NT2/D1 (cell line): ENCODE data around the gene ACOXL.

Experiments used
- DNase-seq: peaks from one replicate; pipeline ENCODE4 v3.0.0-alpha.2; 2011; ENCODE audit warnings: low read depth, low spot score
- H3K27me3 ChIP-seq: 2 replicates; pipeline ENCODE4 v1.6.0; 2011; ENCODE audit warnings: mild to moderate bottlenecking; ENCODE audit not compliant: insufficient read length, insufficient read depth
- H3K36me3 ChIP-seq: 2 replicates; pipeline ENCODE4 v1.6.1; 2011; ENCODE audit warnings: mild to moderate bottlenecking, low read length, mixed read lengths; ENCODE audit not compliant: insufficient read depth, insufficient read length
- H3K4me1 ChIP-seq: 2 replicates; pipeline ENCODE4 v1.5.1; 2011; ENCODE audit not compliant: insufficient read depth, insufficient read length
- H3K4me3 ChIP-seq: 2 replicates; pipeline ENCODE4 v1.5.1; 2011; ENCODE audit warnings: low read depth; ENCODE audit not compliant: insufficient read length
- H3K9ac ChIP-seq: 2 replicates; pipeline ENCODE4 v1.6.0; 2011; ENCODE audit warnings: low read depth; ENCODE audit not compliant: insufficient read length
- H3K9me3 ChIP-seq: 2 replicates; pipeline ENCODE4 v1.5.1; 2011; ENCODE audit warnings: mild to moderate bottlenecking, low read length; ENCODE audit not compliant: insufficient read depth
- SUZ12 ChIP-seq: IDR thresholded peaks from 2 replicates; pipeline ENCODE4 v1.6.1; 2011; ENCODE audit not compliant: insufficient read length, insufficient read depth; ENCODE audit errors: extremely low read depth
- YY1 ChIP-seq: IDR thresholded peaks from 2 replicates; pipeline ENCODE4 v1.6.1; 2011; ENCODE audit not compliant: insufficient read length, insufficient read depth
- ZNF274 ChIP-seq: IDR thresholded peaks from 2 replicates; pipeline ENCODE4 v1.6.1; 2011; ENCODE audit warnings: mild to moderate bottlenecking, low read depth, low read length

Gene ACOXL

DNA sequence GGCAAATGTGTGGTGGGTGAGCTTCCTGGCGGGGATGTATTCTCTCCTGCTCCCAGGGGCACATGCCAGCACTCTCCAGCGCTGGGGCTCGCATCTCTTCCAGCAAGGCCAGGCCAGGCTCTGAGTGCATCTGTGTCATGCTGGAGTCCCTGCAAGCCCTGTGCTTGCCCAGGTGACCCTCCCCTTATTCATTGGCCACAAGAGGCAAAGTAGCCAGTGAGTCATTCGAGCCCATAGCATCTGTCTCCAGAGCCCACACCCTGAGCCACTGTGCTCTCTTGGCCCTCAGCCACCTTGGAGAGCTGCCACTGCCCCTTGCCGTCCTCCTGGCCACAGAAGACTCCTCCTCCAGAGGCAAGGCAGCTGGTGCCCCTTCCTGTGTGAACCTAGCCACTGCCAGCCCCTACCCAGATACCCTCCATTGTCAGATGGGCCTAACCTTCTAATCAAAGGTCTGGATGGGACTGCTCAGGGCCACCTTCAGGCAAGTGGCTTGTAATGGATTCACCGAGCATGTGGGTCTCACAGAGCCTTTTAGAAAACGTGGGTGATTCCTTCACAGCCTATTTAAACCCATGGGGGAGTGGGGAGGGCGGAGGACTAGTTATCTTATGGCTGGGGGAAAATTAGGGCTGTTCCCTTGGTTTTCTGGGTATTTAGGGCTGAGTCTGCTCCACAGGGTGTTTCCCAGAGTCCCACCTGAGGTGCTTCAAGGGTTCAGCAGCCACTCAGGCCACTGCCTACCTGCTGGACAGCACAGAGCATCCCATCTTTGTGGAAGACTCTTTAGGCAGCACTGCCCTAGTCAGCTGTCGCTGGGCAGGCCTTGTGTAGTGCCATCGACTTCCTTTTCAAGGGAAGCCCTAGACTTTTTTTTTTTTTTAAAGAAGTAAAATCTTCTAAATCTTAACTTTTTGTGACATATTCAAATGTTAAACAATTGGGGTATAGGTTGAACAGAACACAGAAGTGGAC, 137.4 kb downstream of the ACOXL start:
- Histone ChIP-seq H3K27me3 (no peaks in the 10 kb centered on the region), H3K9me3 (no peaks in the 10 kb centered on the region), H3K4me3 (no peak overlapping the region), H3K36me3 (no peaks in the 10 kb centered on the region), H3K9ac (no peak overlapping the region), H3K4me1 (peaks cover 21% of the 10 kb centered on the region)
- TF ChIP-seq ZNF274: no peak
- TF ChIP-seq SUZ12: no peak
- no peak for TF ChIP-seq YY1
- no peak for DNase-seq

DNA sequence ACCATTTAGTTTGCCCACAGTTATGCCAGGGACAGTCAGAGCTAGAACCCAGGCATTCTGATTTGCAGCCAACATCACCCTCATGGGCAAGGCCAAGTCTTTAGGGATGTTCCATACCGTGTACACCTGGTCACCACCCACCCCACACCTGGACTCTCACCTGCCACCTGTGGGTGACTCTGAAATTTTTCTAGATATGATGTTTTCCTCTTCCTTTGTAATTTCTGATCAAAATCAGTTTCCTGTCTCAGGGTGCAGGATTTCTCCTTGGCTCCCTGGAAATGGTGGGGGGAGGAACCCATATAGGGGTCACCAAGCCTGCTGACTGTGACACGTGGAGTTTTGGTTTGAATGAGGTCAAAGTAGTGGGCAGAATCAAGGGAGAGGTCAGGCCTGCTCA, 138.2 kb downstream of the ACOXL start:
- Histone ChIP-seq H3K27me3 (no peaks in the 10 kb centered on the region), H3K4me3 (no peak overlapping the region), H3K9ac (no peak overlapping the region), H3K4me1 (peaks cover 21% of the 10 kb centered on the region), H3K9me3 (no peaks in the 10 kb centered on the region), H3K36me3 (no peaks in the 10 kb centered on the region)
- DNase-seq: no peak
- TF ChIP-seq YY1 (no peak), ZNF274 (no peak), SUZ12 (no peak)

DNA sequence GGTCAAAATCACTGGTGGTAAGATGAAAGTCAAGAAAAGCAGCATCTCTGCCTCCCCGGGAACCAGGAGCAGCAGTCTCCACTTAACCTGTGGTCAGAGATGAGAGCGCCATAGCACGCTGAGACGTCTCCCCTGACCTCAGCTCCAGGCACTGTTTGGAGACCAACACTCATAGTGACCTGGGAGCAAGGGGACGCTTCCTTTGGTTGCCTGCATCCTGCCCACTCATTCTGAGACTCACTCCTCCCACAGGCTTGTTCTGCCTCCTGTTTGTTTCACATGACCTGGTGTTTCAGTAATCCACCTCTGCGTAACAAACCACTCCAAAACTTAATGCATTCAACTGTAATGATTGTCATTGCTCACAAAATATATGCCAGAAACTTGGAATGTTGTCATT, 139.3 kb downstream of the ACOXL start:
- TF ChIP-seq YY1: no peak
- TF ChIP-seq ZNF274: no peak
- TF ChIP-seq SUZ12: no peak
- no peak for DNase-seq
- H3K9ac ChIP-seq: no peak overlapping the region
- H3K4me1 ChIP-seq: peaks cover 17% of the 10 kb centered on the region
- no peaks in the 10 kb centered on the region for H3K9me3 ChIP-seq
- no peaks in the 10 kb centered on the region for H3K27me3 ChIP-seq
- no peak overlapping the region for H3K4me3 ChIP-seq
- H3K36me3 ChIP-seq: no peaks in the 10 kb centered on the region

DNA sequence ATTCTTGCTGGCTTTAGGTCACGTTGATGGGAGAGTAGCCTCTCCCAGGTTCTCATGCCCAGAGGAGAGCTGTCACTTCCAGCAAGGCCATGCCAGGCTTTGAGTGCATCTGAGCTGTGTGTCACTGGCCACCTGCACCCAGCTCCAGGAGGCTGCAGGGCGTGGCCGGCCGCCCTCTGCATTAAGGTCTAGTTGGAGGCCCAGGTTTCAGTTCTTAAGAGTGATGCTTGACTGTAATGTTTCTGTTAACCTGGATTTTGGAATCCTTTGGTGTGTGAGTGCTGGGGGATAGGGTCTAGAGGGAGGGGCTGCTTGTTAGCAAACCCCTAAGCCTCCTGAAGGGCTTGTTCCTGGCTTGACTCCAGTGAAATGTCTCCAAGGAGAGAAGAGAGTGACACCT, 140.1 kb downstream of the ACOXL start:
- Histone ChIP-seq H3K27me3 (no peaks in the 10 kb centered on the region), H3K9ac (no peak overlapping the region), H3K36me3 (no peaks in the 10 kb centered on the region), H3K4me3 (no peak overlapping the region), H3K9me3 (no peaks in the 10 kb centered on the region), H3K4me1 (peaks cover 17% of the 10 kb centered on the region)
- no peak for TF ChIP-seq ZNF274
- DNase-seq: no peak

DNA sequence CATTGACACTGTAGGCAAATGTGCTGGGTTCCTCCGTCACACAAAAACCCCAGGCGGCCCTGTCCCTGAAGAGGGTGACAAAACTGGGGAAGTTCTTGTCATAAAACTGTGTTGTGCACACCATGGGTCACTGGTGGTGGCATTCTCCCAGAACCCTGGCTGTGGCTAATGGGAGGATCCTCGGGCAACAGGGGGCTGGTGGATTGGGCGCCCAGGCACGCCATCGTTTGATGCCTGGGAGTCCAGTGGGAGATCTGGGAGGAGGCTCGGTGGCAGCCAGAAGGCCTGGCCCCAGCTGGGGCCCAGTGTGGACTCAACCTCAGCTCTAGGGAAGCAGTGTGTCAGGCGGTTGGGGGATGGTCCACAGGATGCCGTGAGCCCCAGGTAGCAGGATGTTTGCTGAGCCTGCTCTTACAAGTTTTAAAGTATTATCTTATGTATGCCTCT, 140.7 kb downstream of the ACOXL start:
- H3K9ac ChIP-seq: no peak overlapping the region
- TF ChIP-seq SUZ12 (no peak), YY1 (no peak), ZNF274 (no peak)
- DNase-seq: no peak
- H3K4me3 ChIP-seq: no peak overlapping the region
- peaks cover 17% of the 10 kb centered on the region for H3K4me1 ChIP-seq
- H3K9me3 ChIP-seq: no peaks in the 10 kb centered on the region
- no peaks in the 10 kb centered on the region for H3K27me3 ChIP-seq
- H3K36me3 ChIP-seq: no peaks in the 10 kb centered on the region

- no peak overlapping the region for H3K9ac ChIP-seq
- no peaks in the 10 kb centered on the region for H3K27me3 ChIP-seq
- TF ChIP-seq YY1 (no peak), ZNF274 (no peak), SUZ12 (no peak)
- no peak overlapping the region for H3K4me3 ChIP-seq
- DNase-seq: no peak
- no peaks in the 10 kb centered on the region for H3K9me3 ChIP-seq
- H3K4me1 ChIP-seq: peaks cover 17% of the 10 kb centered on the region
- no peaks in the 10 kb centered on the region for H3K36me3 ChIP-seq
Observed at GRCh38 chr2:110873597-110874452, 141.5 kb downstream of the ACOXL start.
